Activated CD4-positive, alpha-beta T cell treated with anti-CD3 and anti-CD28 coated beads, Interleukin-2, amount 10 ng/mL, durations not matched to agents 24 days and 14 days (primary cell): ENCODE results near the gene RNASE13. TPM values are rescaled to one million over a fixed set of nuclear protein-coding genes. Genes with fewer than 3 reads are reported as not detected.

ENCODE experiments used
- DNase-seq: peaks from one replicate; pipeline ENCODE4 v3.0.0; 2022
- H3K27ac Mint-ChIP-seq: one replicate; pipeline ENCODE4 v1.8.0; 2022; ENCODE audit warnings: mild to moderate bottlenecking, mixed read lengths
- H3K27me3 Mint-ChIP-seq: one replicate; pipeline ENCODE4 v1.8.0; 2022; ENCODE audit warnings: mixed read lengths
- H3K36me3 Mint-ChIP-seq: one replicate; pipeline ENCODE4 v1.8.0; 2022; ENCODE audit warnings: low read depth, mild to moderate bottlenecking, mixed read lengths
- H3K4me1 Mint-ChIP-seq: one replicate; pipeline ENCODE4 v1.8.0; 2021; ENCODE audit warnings: mixed read lengths
- H3K4me3 Mint-ChIP-seq: one replicate; pipeline ENCODE4 v1.8.0; 2022; ENCODE audit warnings: mild to moderate bottlenecking, moderate library complexity, mixed read lengths
- H3K9me3 Mint-ChIP-seq: one replicate; pipeline ENCODE4 v1.8.0; 2021; ENCODE audit warnings: mixed read lengths
- intact Hi-C: fragments of 100-400 bp; cut with micrococcal nuclease; formaldehyde crosslinking; loops from one replicate; pipeline ENCODE4 v1.15.1; 2023
- total RNA-seq: library from RNA; stranded (reverse); gene quantifications from 2 replicates; pipeline ENCODE4 v1.2.3, GENCODE V29; 2022

Gene RNASE13
- total RNA-seq, 1 donor from 2014 or later, result not detected

DNA sequence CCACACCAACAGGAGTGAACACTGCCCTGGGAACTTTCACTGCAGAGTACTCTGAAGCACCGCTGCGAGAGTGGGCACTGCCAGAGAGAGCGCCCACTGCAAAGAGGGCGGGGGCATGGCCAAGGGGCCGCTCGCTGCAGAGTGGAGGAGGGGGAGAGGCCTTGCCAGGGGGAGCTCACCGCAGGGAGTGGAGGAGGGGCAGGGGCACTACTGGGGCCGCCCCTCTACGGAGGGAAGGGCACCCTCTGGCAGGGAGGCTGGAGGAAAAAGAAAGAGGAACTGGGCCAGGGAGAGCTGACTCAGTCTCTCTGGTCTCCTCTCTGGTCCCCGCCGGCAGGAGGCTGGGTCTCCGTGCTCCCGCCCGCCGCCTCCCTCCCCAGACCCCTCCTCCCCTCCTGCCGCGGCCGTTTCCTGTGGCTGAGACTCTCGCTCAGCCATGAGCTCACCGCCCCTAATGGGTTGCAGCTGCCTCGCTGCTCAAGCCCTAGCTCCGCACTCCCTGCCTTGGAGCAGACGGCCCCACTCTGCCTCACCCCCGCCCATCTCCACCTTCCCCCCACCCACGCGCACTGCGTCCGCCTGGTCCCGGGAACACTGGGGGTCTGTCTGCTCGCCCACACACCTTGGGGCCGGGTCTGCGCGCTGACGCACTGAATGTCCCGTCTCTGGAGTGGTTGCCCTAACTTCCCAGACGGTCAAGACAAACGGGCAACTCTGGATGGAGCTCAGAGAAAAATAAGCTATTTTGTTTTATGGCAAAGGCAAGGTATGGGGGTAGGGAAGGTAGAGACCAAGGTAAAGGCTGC, 36.8 kb upstream of the RNASE13 start:
- Mint-ChIP-seq H3K9me3 (no peaks in the 10 kb centered on the region), H3K4me1 (peaks cover 33% of the 10 kb centered on the region), H3K4me3 (peak overlapping the region; percentile 77), H3K27me3 (peaks cover 73% of the 10 kb centered on the region), H3K27ac (no peak overlapping the region), H3K36me3 (peaks cover 1% of the 10 kb centered on the region)
- DNase-seq, result peak; percentile 80
- intact Hi-C loops, result loop anchor here (1.0 kb wide), 1 partner anchor 21 kb away; no protein-coding TSS in a partner anchor

DNA sequence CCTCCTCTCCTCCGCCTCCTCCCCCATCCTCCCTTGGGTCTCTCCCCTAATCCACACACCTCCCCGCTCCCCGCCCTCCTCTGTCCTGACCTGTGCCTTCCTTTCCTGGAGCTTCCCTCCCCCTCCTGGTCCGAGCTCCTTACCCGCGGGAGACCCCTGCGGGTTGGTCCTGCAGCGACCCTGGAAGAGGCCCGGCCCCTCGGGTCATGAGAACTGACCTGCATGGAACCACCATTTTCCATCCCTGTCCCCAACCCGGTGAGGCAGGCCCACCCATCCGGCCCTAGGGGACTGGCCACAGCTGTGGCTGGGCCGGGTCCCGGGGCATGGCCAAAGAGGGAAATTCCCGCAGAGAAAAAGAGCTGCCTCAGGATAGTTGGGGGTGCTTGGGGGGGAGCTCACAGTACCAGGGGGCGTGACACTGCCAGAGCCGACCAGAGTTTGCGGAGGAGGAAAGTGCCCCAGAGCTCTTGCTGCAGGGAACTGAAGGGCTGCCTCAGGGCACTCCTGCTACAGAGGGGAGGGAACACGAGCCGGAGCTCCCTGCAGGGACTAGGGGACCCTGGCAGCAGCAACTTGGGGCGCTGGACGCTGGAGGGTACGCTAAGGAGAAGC, 36.1 kb upstream of the RNASE13 start:
- Mint-ChIP-seq H3K36me3 (peaks cover 1% of the 10 kb centered on the region), H3K27ac (no peak overlapping the region), H3K4me1 (peaks cover 33% of the 10 kb centered on the region), H3K9me3 (no peaks in the 10 kb centered on the region), H3K4me3 (peak overlapping the region; percentile 77), H3K27me3 (peaks cover 74% of the 10 kb centered on the region)
- intact Hi-C loops, result loop anchor here (1.0 kb wide), 1 partner anchor 22 kb away; no protein-coding TSS in a partner anchor
- DNase-seq, result no peak

DNA sequence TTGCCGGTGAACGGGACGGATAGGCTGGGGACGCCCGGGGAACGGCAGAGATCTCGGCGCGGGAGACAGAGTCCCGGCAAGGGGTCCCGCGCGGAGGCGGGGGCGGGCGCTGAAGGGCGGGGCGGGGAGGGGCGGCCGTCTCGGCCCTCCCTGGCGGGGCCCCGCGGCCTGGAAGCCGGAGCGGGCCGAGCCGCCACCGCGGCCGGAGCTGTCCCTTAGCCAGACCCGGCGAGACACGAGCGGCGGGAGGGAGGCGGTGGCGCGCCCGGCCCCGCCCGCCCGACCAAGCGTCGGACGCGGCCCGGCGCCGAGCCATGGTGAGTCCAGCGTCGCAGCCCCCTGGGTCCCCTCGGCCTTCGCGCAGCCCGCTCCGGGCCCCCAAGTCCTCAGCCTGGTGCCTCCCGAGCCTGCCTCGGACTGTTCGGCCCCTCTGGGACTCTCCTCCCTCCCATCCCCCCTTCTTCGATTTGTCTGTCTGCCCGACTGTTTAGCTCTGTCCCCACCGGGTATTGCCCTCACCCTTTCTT, 35.5 kb upstream of the RNASE13 start, which contains the start of gene ARHGEF40:
ARHGEF40 (plus strand) TSS at position 222 of the 527 bp plus-strand sequence; CDS start at position 315, 93 bp downstream.
- peak; percentile 71 for DNase-seq
- H3K27me3 Mint-ChIP-seq, result peaks cover 79% of the 10 kb centered on the region

DNA sequence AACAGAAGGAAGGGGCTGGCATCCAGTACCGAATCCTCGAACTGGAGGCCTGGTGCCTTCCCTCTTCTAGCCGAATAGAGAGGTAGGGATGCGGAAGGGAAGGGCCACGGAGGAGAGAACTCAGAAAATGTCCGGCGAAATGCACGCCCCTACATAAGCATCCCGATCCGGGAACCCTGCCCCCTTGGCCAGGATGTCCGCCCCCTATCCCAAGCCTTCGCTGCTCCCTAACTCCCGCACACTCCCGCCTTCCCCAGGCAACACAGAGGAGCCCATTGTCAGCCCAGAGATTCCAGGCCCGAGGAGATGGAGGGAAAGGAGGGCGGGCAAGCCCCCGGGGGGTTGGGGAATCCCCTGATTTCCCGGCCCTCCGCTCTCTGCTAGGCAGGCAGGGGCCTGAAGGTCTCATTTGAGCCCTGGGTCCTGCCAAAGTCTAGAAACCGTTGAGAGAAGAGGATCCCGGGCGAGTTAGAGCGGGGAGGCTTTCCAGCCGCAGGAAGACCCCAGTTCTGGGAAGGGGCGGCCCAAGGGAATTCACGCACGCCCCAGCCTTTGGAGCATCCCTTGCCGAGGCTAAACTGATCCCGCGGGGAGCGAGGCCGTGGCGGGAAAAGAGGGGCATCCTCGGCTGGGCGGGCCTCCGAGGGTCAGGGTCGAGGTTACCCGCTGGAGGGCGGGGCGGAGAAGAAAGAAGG, 34.9 kb upstream of the RNASE13 start:
- H3K4me3 Mint-ChIP-seq, result peak overlapping the region; percentile 73
- H3K27me3 Mint-ChIP-seq, result peaks cover 81% of the 10 kb centered on the region
- no peaks in the 10 kb centered on the region for H3K9me3 Mint-ChIP-seq
- DNase-seq, result no peak
- intact Hi-C loops, result loop anchor here (5.0 kb wide), 1 partner anchor 42 kb away; the partner anchor contains the start of gene NDRG2
- H3K36me3 Mint-ChIP-seq, result peaks cover 1% of the 10 kb centered on the region
- no peak overlapping the region for H3K27ac Mint-ChIP-seq
- peaks cover 33% of the 10 kb centered on the region for H3K4me1 Mint-ChIP-seq

More for the DNA sequence above, 35.5 kb upstream of the RNASE13 start, which contains the start of gene ARHGEF40:
- Mint-ChIP-seq H3K27ac (no peak within 1 kb of the TSS), H3K9me3 (no peaks in the 10 kb centered on the region), H3K36me3 (peaks cover 1% of the 10 kb centered on the region), H3K4me1 (peaks cover 33% of the 10 kb centered on the region), H3K4me3 (peak within 1 kb of the TSS; percentile 77)
- intact Hi-C loops, result no loop called here

GRCh38 chr14:21068521-21069387, 34.1 kb upstream of the RNASE13 start:
- peak; percentile 82 for DNase-seq
- H3K27me3 Mint-ChIP-seq, result peaks cover 81% of the 10 kb centered on the region
- intact Hi-C loops, result loop anchor here (1.0 to 5.0 kb wide), 2 partner anchors 36 to 41 kb away; partner anchors contain the start of gene NDRG2
- H3K36me3 Mint-ChIP-seq, result peaks cover 1% of the 10 kb centered on the region
- peak overlapping the region; percentile 73 for H3K4me3 Mint-ChIP-seq
- no peaks in the 10 kb centered on the region for H3K9me3 Mint-ChIP-seq
- H3K4me1 Mint-ChIP-seq, result peaks cover 33% of the 10 kb centered on the region
- H3K27ac Mint-ChIP-seq, result no peak overlapping the region

DNA sequence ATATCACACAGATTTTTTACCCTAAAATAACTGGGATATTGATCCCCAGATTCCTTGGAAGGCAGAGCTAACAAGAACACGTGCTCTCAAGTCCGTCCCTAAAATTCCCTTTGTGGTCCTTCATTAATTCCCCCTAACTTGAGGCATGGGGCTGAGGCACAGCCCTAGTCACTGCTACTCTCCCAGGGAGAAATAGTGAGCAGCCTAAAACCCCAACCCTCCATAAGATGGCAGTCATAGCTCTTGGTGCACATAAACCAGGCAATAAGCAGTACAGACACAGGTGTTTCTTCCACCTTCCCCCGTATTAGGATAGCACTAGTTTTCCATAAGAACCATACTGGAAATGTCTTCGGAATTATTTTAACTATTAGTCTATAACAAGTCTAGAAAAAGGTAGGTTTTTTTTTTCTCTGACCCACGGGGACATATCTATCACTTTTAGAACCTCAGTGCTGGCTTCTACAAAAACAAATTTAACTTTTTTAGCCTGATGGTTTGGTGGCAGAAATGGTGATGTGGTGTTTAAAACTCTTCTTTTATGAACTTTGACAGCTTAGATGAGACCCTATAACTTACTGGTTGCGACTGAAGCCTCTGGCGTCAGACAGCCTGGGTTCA, 32.4 kb upstream of the RNASE13 start:
- Mint-ChIP-seq H3K9me3 (no peaks in the 10 kb centered on the region), H3K36me3 (peaks cover 1% of the 10 kb centered on the region), H3K4me1 (peaks cover 29% of the 10 kb centered on the region), H3K27me3 (peaks cover 78% of the 10 kb centered on the region), H3K27ac (no peak overlapping the region), H3K4me3 (no peak overlapping the region)
- intact Hi-C loops, result loop anchor here (5.0 kb wide), 1 partner anchor 40 kb away; the partner anchor contains the start of gene NDRG2
- DNase-seq, result peak; percentile 68

- Mint-ChIP-seq H3K36me3 (no peaks in the 10 kb centered on the region), H3K9me3 (no peaks in the 10 kb centered on the region)
- intact Hi-C loops, result no loop called here
Observed at GRCh38 chr14:21063479-21063878, 28.9 kb upstream of the RNASE13 start.

DNA sequence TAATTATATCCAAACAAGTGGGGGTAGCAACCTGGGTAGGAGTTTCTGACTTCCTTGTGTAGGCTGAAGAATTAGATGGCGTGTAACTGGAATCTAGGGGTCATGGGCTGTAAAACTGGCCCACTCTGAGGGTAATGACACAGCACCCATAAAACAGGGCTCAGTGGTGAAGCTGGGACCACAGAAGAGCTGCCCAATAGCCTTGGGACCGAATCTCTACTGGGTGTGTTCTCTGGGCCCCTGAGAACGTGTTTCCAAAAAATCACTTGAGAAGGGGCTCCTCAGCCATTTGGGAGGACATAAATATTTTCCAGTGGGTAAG, 26.7 kb upstream of the RNASE13 start:
- Mint-ChIP-seq H3K27ac (no peak overlapping the region), H3K4me1 (no peaks in the 10 kb centered on the region), H3K9me3 (no peaks in the 10 kb centered on the region), H3K4me3 (no peak overlapping the region), H3K27me3 (peaks cover 39% of the 10 kb centered on the region), H3K36me3 (no peaks in the 10 kb centered on the region)
- DNase-seq, result no peak
- intact Hi-C loops, result no loop called here

More at GRCh38 chr14:21063479-21063878, 28.9 kb upstream of the RNASE13 start:
- Mint-ChIP-seq H3K4me3 (no peak overlapping the region), H3K27ac (no peak overlapping the region), H3K27me3 (peaks cover 56% of the 10 kb centered on the region), H3K4me1 (peaks cover under 1% of the 10 kb centered on the region)
- DNase-seq, result no peak

GRCh38 chr14:21060614-21061346, 26.2 kb upstream of the RNASE13 start:
- H3K36me3 Mint-ChIP-seq, result no peaks in the 10 kb centered on the region
- intact Hi-C loops, result no loop called here
- no peaks in the 10 kb centered on the region for H3K9me3 Mint-ChIP-seq
- H3K4me3 Mint-ChIP-seq, result no peak overlapping the region
- H3K4me1 Mint-ChIP-seq, result no peaks in the 10 kb centered on the region
- no peak for DNase-seq
- no peak overlapping the region for H3K27ac Mint-ChIP-seq
- H3K27me3 Mint-ChIP-seq, result peaks cover 35% of the 10 kb centered on the region

DNA sequence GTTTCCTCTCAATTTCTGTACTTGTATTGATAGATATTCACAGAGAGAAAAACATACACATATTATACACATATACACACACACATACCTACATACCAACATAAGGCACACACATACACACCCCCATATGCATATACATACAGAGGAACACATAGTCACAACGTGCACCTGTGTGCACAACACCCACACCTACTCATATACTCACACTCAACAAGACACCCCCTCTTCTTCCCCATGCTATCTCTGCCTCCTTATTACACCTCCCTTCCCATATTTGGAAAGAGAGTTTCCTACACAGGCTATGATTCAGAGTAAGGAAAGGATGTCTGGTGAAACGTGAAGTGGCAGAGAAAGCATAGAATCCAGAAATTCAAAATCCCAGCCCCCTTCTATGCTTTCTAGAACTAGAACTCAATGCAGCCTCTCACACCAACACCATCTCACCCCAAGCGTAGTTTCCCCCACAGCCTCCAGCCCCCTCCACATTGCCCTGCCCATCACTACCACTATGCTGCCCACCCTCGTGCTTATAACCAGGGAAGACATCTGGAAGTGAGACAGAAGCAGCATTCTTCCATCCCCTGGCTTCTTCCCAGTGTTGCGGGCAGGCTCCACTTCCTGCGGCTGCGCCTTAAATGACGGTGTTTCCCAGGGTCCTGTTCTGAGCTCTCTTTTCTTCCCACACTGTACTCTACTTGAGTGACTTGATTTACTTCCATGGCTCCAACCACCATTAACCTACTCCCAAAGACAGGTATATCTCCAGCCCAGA, 25.4 kb upstream of the RNASE13 start:
- H3K27me3 Mint-ChIP-seq, result peaks cover 28% of the 10 kb centered on the region
- no peak for DNase-seq
- intact Hi-C loops, result no loop called here
- no peaks in the 10 kb centered on the region for H3K36me3 Mint-ChIP-seq
- no peaks in the 10 kb centered on the region for H3K9me3 Mint-ChIP-seq
- H3K4me3 Mint-ChIP-seq, result no peak overlapping the region
- H3K27ac Mint-ChIP-seq, result no peak overlapping the region
- no peaks in the 10 kb centered on the region for H3K4me1 Mint-ChIP-seq

DNA sequence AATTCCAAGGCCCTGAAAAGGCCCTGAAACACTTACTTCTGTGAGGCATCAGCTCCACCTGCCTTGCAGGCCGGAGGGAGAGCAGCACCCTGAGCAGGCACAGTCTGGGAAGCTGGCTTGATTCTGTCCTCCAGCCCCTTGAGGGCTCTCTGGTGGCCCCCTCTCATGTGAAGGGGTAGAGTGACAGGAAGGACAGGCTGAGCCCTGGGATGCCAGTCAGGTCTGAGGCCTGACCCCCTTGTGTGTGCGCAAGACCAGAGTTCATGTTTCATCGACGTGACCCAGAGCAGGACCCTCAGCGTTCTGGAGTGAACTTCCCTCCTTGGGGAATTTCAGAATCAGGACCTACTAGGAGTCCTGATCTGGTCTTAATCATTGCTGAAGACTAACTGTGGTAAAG, 24.3 kb upstream of the RNASE13 start:
- H3K9me3 Mint-ChIP-seq, result no peaks in the 10 kb centered on the region

More for the DNA sequence above, 24.3 kb upstream of the RNASE13 start:
- H3K27me3 Mint-ChIP-seq, result peaks cover 27% of the 10 kb centered on the region
- H3K4me1 Mint-ChIP-seq, result peaks cover 3% of the 10 kb centered on the region
- intact Hi-C loops, result no loop called here
- no peak overlapping the region for H3K4me3 Mint-ChIP-seq
- H3K36me3 Mint-ChIP-seq, result no peaks in the 10 kb centered on the region
- H3K27ac Mint-ChIP-seq, result no peak overlapping the region
- no peak for DNase-seq
